Hematopoietic multipotent progenitor cell treated with erythropoietin and hydrocortisone succinate and interleukin-3 and kit ligand, for 17 days (in vitro differentiated cells): Measurements from ENCODE around the gene MRPS30.
"Not testable (repeated sequence)": the region's sequence is repeated elsewhere in the genome, so short reads cannot be mapped to it uniquely, and the experiment has no call there.

Experiments used
- DNase-seq: peaks from one replicate; pipeline ENCODE4 v3.0.0-alpha.2; 2015; ENCODE audit warnings: low spot score

MRPS30 gene

DNA sequence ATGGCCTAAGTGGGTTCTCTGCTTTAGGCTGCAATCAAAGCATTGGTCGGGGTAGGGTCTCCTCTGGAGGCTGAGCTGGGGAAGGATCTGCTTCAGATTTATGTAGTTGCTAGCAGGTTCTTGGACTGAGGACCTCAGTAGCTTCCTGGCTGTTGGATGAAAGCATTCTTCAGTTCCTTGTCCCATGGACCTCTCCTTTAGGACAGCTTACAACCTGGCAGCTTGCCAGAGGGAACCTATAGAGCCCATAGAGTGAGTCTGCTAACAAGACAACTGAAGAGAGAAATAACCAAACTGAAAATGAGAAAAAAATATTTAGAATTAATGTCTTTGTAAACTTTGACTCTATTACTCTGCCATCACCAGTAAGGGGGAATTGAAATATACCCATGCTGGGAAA lies 12.4 kb downstream of the MRPS30 start:
- DNase-seq: no peak

GRCh38 chr5:44824662-44825061 lies 15.9 kb downstream of the MRPS30 start:
- not testable (repeated sequence) for DNase-seq

DNA sequence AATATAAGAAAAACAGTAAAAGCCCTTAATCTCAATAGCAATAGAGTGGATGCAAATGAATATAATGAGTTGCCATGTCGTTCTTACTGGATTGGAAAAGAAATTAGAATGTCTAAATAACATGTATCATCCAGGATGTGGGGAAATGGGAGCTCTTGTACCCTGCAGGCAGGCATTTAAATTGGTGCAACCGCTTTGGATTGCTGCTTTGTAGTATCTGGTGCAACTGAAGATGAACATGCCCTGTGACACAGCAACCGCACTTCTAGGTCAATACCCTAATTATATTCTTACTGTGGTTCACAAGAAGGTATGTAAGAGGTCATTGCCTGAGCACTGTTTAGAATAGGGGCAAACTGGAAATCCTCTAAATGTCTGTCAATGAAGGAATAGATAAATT lies 18.9 kb downstream of the MRPS30 start:
- DNase-seq: no peak

DNA sequence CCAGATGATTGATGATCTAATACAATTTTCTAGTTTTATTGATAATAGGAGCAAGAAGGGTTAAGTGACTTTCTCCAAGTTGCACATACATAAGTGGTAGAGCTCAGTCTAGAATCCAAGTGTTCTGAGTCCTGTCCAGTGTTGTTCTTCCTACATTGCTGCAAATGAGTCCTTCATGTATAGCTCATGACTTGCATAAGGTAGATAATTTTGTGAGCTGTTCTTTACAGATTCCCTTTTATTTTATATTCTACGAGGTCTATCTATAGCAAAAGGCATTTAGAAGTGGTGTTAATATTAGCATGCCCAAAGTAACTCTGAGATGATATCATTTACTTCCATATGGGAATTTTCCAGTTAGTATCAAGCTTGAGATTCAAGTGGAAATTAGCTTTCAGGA lies 20.0 kb downstream of the MRPS30 start:
- no peak for DNase-seq

DNA sequence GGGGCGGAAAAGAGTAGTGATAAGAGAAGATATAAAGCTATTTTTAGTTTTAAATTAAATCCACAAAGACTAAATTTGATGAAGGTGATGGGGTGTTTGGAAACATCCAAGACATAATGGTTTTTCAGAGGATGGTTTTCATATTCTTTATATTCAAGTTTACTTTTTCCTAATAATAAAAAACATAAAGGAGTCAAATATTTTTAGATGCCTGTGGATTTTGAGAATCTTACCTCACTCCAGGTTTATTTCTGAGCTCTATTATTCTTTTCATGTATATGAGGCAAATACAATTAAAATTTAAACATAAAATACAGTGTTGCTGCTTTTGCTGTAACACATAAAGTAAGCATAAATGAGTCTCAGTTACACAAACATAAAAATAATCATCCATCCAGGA lies 22.2 kb downstream of the MRPS30 start:
- no peak for DNase-seq

DNA sequence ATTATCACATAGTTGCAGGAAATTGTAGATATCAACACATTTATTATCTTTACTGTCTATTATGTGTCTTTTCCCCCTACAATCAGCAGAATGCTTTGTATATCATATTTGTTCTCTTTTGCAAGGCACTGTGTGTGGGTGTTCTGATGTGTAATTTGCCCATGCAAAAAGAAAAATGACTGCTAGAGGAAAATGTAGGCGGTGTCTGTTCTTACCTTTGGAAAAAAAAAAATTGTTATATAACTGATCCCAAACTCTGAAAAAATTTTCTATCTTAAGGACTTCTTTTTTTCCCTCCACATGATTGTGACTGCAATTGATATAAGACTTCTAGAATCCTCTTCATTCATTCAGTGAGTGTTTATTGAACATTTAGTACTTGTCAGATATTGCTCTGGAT lies 24.5 kb downstream of the MRPS30 start:
- DNase-seq: no peak

DNA sequence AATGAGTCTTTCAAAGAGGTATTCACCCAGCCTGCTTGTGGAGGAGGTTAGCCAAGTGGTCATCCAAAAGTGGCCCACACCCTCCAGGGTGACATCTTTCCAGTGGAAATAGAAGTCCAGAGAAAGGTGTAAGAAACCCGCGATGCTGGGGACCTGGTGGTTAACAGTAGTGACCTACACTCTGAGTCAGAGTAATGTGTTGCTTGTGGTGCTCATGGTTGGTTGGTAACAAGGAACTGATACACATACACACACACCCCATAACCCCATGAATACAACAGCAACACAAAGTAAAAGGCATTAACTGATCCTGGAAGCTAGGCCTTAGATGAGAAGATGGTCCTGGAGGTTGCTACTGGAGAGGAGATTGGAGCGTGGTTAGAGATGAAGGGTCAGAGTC lies 26.9 kb downstream of the MRPS30 start:
- no peak for DNase-seq

GRCh38 chr5:44839018-44839681 lies 30.4 kb downstream of the MRPS30 start:
- DNase-seq: no peak

DNA sequence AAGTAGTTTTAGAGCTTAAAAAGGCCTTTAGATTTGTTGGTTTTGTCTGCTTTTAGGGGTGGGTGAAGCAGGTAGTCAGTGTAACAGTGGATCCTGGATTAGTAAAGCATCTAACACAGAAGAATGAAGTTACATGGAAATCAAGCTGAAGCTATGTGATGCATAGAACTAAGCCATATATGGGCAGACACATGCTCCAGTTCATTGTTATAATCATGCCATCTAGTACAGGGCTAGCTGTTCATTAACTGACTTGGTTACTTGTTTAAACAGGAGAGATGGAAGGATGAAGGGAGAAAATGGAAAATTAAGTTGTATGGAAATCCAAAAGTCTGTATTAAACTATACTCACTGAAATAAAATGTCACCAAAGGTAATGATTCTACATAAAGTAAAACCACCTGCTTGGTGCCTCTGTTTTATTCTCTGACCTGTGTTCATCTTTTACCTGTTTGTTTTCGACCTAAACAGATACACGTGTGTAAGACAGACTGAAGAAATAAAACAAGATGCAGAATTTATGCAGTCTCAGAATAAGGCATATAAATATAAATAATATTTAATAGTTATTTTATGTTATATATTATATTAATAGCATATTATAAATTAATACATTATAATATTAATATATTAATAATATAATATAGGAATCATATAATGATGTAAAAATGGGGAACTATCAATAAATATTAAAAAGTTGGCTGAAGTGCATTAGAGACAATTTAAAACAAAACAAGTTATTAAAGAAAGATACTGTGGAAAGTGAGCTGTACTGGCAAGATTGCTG lies 33.9 kb downstream of the MRPS30 start:
- no peak for DNase-seq

DNA sequence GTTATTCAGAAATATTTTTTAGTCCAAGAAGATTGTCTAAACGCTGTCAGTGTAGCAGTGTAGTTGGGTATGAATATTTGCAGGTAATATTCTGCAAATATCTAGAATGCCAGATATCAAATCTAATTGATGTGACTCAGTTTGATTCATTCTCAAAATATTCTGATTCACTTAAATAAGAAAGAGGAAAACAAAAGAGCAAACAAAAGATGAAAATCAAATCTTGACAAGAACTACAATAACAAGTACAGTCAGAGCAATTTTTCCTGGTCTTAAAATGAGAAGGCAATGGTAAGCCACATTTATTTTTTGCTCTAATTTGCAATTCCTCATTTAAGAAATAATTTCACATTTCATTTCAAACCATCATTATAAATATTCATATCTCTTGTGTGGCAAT lies 36.0 kb downstream of the MRPS30 start:
- DNase-seq: no peak

GRCh38 chr5:44845777-44846176 lies 37.0 kb downstream of the MRPS30 start:
- DNase-seq: no peak

GRCh38 chr5:44847206-44847852 lies 38.6 kb downstream of the MRPS30 start:
- DNase-seq: no peak

- DNase-seq: no peak
Measured at GRCh38 chr5:44860267-44860666, 51.5 kb downstream of the MRPS30 start.

DNA sequence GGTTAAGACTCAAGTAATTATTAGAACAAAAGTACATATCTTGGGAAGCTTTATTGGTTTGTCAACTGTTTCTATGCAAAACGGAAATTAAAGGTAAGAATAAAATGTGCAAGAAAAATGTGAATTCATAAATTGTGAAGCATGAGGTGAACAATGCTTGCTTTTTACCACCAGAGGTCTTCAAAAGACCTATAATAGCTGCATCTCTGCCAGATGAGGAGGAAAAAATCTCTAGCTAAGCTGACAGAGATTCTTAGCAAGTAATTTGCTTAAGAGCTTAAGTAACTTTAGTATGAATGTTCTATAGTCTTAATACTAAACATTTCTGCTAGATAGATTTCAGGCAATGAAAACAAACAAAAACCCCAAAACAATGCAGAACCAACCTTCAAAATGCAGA lies 54.1 kb downstream of the MRPS30 start:
- no peak for DNase-seq
